Measurements from ENCODE around the gene ZNF292. TPM values are rescaled to one million over a fixed set of nuclear protein-coding genes. Genes with fewer than 3 reads are reported as not detected.

The ZNF292 gene
- total RNA-seq, 4 donors from 2014 or later: 35.5 to 48.3 (median 43.9) TPM

DNA sequence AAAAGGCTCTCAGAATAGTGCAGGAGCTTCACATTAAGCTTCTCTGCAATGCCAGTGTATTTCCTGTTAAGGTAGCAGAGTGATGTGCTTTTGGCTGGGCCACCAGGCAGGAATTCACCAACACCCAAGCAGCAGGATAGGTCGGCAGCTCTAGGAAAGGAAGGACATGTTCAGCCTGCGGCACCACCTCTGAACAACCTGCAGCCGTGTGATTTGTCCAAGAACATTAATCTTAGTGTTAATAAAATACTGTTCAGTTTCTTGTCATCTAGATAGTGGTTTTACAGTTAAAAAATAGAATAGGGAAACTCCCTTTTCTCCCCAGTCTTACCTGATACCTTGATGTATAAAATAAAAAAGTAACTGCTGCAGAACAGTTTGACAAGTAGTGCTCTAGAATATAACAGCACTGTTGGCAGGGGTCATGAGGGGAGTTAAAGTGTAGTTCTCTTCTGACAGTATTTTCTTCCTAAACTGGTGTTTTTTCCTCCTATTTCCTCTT, 18.8 kb downstream of the ZNF292 start:
- Histone ChIP-seq H3K36me3 (peaks cover 0 to 10% (median 0%) of the 10 kb centered on the region in 3 donors), H3K27ac (no peak overlapping the region), H3K4me3 (no peak overlapping the region), H3K27me3 (no peaks in the 10 kb centered on the region), H3K4me1 (peaks cover 0 to 59% (median 20%) of the 10 kb centered on the region in 4 donors), H3K9me3 (no peaks in the 10 kb centered on the region)
- DNase-seq (ENCODE audit: low spot score in 2 of 2): no peak
- TF ChIP-seq, protein P1, sequence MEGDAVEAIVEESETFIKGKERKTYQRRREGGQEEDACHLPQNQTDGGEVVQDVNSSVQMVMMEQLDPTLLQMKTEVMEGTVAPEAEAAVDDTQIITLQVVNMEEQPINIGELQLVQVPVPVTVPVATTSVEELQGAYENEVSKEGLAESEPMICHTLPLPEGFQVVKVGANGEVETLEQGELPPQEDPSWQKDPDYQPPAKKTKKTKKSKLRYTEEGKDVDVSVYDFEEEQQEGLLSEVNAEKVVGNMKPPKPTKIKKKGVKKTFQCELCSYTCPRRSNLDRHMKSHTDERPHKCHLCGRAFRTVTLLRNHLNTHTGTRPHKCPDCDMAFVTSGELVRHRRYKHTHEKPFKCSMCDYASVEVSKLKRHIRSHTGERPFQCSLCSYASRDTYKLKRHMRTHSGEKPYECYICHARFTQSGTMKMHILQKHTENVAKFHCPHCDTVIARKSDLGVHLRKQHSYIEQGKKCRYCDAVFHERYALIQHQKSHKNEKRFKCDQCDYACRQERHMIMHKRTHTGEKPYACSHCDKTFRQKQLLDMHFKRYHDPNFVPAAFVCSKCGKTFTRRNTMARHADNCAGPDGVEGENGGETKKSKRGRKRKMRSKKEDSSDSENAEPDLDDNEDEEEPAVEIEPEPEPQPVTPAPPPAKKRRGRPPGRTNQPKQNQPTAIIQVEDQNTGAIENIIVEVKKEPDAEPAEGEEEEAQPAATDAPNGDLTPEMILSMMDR (IDR thresholded peaks at IDR 0.05): no peak
- TF ChIP-seq POLR2A (IDR thresholded peaks at IDR 0.05): no peak
- no peak for TF ChIP-seq EP300 (IDR thresholded peaks at IDR 0.05)
- 68 to 73% methylated on average over 3 of the region's 3 CpGs for WGBS, 2 donors

DNA sequence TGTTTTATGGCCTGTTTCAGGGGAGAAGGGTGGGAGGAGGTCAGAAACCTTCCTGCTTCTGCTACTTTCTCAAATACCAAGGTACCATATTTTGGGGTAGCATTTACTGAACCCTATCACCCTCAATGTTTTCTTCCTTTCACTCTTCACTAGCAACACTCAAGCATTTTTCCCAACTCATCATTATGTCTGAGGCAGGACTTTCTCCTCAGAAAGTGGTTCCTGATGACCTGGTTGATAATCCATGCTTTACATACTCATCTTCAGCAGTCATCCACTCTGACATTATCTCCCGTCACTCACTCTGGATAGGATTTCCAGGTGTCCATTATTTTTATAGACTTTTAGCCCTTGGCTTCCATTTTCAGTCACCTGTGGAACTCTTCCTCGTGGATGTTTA, 21.1 kb downstream of the ZNF292 start:
- H3K27ac ChIP-seq: no peak overlapping the region
- peaks cover 0 to 17% (median 0%) of the 10 kb centered on the region in 3 donors for H3K36me3 ChIP-seq
- H3K4me1 ChIP-seq: peaks cover 0 to 43% (median 14%) of the 10 kb centered on the region in 4 donors
- H3K4me3 ChIP-seq: no peak overlapping the region
- WGBS, 2 donors: 94 to 97% methylated on average over 2 of the region's 2 CpGs
- no peaks in the 10 kb centered on the region for H3K27me3 ChIP-seq
- TF ChIP-seq POLR2A (IDR thresholded peaks at IDR 0.05) (no peak), EP300 (IDR thresholded peaks at IDR 0.05) (no peak)
- TF ChIP-seq, protein P1 (IDR thresholded peaks at IDR 0.05): no peak
- DNase-seq (ENCODE audit: low spot score in 2 of 2): no peak
- H3K9me3 ChIP-seq: no peaks in the 10 kb centered on the region

DNA sequence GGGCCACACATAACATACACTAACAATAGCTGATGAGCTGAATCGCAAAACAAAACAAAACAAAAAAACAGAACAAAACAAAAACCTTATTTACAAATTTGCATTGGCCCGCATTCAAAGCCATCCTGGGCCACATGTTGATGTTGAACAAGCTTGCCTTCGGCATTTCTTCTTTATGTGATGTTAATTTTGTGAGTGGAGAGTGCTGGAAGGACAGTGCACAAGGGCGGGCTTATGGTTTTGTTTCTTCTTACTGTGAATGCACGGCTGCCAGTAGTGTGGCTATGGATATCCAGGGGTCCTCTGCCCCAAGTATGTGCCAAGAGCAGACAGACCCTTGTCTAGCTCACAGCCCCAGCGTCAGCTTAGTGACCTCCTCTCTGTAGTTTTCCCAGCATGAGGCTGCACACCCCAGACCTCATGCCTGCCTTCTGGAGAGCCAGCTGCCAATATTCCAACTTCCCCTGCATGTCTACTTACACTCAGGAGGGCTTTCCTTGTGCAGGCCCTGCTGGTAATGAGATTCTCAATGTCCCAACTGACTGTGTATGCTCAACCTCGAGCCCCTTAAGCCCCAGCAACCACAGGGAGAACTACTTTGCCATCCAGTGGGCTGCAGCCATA, 24.9 kb downstream of the ZNF292 start:
- peaks cover 0 to 21% (median 0%) of the 10 kb centered on the region in 3 donors for H3K36me3 ChIP-seq
- H3K4me3 ChIP-seq: no peak overlapping the region
- no peaks in the 10 kb centered on the region for H3K9me3 ChIP-seq
- no peak for DNase-seq (ENCODE audit: low spot score in 2 of 2)
- no peak overlapping the region for H3K27ac ChIP-seq
- peaks cover 0 to 17% (median 0%) of the 10 kb centered on the region in 4 donors for H3K4me1 ChIP-seq
- no peak for TF ChIP-seq EP300 (IDR thresholded peaks at IDR 0.05)
- no peak for TF ChIP-seq POLR2A (IDR thresholded peaks at IDR 0.05)
- TF ChIP-seq, protein P1 (IDR thresholded peaks at IDR 0.05): no peak
- WGBS, 2 donors: 74 to 91% methylated on average over 7 of the region's 7 CpGs
- no peaks in the 10 kb centered on the region for H3K27me3 ChIP-seq

DNA sequence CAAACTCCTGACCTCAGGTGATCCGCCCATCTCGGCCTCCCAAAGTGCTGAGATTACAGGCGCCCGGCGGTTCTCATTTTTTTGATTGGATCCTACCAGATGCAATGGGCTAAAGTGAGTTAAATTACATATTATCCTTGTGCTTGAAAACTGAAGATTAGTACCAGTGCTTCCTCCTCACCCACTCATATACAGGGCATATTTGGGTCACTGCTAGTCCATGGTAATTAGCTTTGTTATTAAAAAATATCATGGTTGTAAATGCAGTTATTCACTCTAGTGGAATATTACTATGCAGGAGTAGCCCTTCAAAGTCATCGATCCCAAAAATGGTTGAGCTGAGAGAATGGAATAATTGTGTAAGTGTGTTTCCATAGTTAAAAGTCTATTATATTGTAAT, 26.5 kb downstream of the ZNF292 start:
- no peaks in the 10 kb centered on the region for H3K9me3 ChIP-seq
- no peak overlapping the region for H3K4me3 ChIP-seq
- 97 to 98% methylated on average over 6 of the region's 6 CpGs for WGBS, 2 donors
- TF ChIP-seq POLR2A (IDR thresholded peaks at IDR 0.05): no peak
- TF ChIP-seq, protein P1 (IDR thresholded peaks at IDR 0.05): no peak
- TF ChIP-seq EP300 (IDR thresholded peaks at IDR 0.05): no peak
- peaks cover 0 to 13% (median 0%) of the 10 kb centered on the region in 4 donors for H3K4me1 ChIP-seq
- no peak overlapping the region for H3K27ac ChIP-seq
- no peak for DNase-seq (ENCODE audit: low spot score in 2 of 2)
- no peaks in the 10 kb centered on the region for H3K27me3 ChIP-seq
- H3K36me3 ChIP-seq: peaks cover 0 to 15% (median 0%) of the 10 kb centered on the region in 3 donors

DNA sequence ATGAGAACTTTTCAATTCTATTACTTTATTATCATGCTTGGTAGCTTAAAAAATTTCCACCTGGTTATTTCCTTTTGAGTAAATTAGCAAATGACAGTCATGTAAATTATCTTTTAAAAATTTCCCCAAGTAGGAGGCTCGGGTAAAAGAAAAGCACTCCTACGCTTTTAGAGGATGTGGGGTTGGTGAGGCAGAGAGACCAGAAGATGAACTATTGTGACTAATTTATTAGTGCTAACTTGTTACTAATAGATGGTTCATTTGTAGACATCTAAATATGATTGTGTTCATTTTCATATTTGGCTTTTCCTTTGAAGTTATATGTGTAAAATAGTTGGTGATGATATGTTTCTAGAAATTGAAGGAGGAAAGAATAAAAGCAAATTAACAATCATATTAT, 27.0 kb downstream of the ZNF292 start:
- 81 to 85% methylated on average over 2 of the region's 2 CpGs for WGBS, 2 donors

More for the DNA sequence above, 27.0 kb downstream of the ZNF292 start:
- no peaks in the 10 kb centered on the region for H3K27me3 ChIP-seq
- no peak for TF ChIP-seq POLR2A (IDR thresholded peaks at IDR 0.05)
- TF ChIP-seq EP300 (IDR thresholded peaks at IDR 0.05): no peak
- TF ChIP-seq, protein P1 (IDR thresholded peaks at IDR 0.05): no peak
- peaks cover 0 to 15% (median 0%) of the 10 kb centered on the region in 3 donors for H3K36me3 ChIP-seq
- DNase-seq (ENCODE audit: low spot score in 2 of 2): no peak
- H3K4me1 ChIP-seq: peaks cover 0 to 13% (median 0%) of the 10 kb centered on the region in 4 donors
- no peak overlapping the region for H3K27ac ChIP-seq
- H3K9me3 ChIP-seq: no peaks in the 10 kb centered on the region
- no peak overlapping the region for H3K4me3 ChIP-seq

All from tibial nerve (tissue), 4 donors.